NCI-H1092 (cell line): ENCODE data around the gene DBI.
A peak's percentile ranks its signal among the peaks of the same experiment; 100 is the strongest.
"Not testable (repeated sequence)": the region's sequence is repeated elsewhere in the genome, so short reads cannot be mapped to it uniquely, and the experiment has no call there.

Experiments
- DNase-seq: peaks from one replicate; lab custom pipeline; 2025; lab: John Stamatoyannopoulos, UW

DBI gene

GRCh38 chr2:119402645-119403560 lies 36.1 kb downstream of the DBI start:
- DNase-seq = no peak

- DNase-seq = not testable (repeated sequence)
These were observed 36.8 kb downstream of the DBI start for GRCh38 chr2:119403618-119404017.

GRCh38 chr2:119405151-119405550 lies 38.4 kb downstream of the DBI start:
- no peak for DNase-seq

GRCh38 chr2:119407430-119408220 lies 40.8 kb downstream of the DBI start:
- DNase-seq = peak; percentile 7

GRCh38 chr2:119408221-119408619 lies 41.4 kb downstream of the DBI start:
- DNase-seq = peak; percentile 9

- DNase-seq = no peak
These were observed 42.7 kb downstream of the DBI start for GRCh38 chr2:119409506-119409905.

GRCh38 chr2:119414894-119415293 lies 48.1 kb downstream of the DBI start:
- no peak for DNase-seq

- DNase-seq = no peak
These were observed 48.9 kb downstream of the DBI start for GRCh38 chr2:119415630-119416029.

GRCh38 chr2:119416299-119416923 lies 49.6 kb downstream of the DBI start:
- DNase-seq = no peak

GRCh38 chr2:119417908-119418307 lies 51.1 kb downstream of the DBI start:
- DNase-seq = no peak

GRCh38 chr2:119419065-119419464 lies 52.3 kb downstream of the DBI start:
- no peak for DNase-seq

- no peak for DNase-seq
These were observed 53.2 kb downstream of the DBI start for GRCh38 chr2:119419803-119420508.

GRCh38 chr2:119421304-119421703 lies 54.5 kb downstream of the DBI start:
- no peak for DNase-seq

GRCh38 chr2:119421741-119422140 lies 55.0 kb downstream of the DBI start:
- DNase-seq = no peak
